ENCODE results near the gene PRMT7.

The PRMT7 gene

DNA sequence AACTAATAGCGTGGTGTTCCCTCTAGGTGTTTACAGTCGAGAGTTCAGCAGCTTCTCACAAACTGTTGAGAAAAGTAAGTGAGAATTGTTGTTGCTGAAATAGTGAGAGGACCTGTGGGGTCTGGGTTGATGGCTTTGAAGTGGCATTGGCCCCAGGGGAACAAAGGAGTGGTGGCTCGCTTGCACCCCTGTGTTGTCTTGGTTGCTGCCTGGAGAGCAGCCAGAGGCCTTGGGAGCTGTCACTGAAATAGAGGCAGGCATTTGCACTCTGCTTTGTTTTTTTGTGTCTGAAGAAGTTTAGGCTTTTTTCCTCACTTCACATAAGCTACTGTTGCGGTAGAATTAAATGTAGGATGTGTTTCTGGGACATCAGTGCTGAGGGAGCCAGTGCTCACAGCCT, 36.8 kb downstream of the PRMT7 start:
- no peak for DNase-seq (ENCODE audit: low read depth)

DNA sequence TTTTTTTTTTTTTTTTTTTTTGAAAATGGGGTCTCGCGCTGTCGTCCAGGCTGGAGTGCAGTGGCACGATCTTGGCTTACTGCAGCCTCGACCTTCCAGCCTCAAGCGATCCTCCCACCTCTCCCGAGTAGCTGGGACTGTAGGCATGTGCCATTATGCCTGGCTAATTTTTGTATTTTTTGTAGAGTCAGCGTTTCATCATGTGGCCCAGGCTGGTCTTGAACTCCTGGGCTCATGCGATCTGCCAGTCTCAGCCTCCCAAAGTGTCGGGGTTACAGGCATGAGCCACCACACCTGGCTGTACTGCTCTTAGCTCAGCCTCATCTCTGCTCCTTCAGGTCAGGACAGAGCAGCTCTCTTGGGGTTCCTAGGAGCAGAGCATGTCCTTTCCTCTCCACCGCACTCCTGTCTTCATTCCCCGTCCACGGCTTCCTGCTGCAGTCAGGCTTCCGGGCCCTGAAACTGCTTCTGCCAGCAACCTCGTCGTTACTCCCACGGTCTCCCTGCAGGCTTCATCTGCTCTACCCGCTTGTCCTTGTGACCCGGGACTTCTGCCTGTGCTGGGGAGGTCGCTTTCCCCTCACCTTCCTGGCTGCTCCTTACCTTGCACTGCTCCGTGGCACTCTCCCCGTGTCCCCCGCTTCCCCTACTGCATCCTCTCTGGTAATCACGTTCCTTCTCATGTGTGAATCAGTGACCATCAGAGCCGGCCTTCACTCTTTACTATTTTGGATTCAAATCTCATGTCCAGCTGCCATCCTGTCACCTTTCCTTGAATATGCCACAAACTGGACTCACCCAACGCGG, 38.0 kb downstream of the PRMT7 start:
- DNase-seq (ENCODE audit: low read depth): no peak

DNA sequence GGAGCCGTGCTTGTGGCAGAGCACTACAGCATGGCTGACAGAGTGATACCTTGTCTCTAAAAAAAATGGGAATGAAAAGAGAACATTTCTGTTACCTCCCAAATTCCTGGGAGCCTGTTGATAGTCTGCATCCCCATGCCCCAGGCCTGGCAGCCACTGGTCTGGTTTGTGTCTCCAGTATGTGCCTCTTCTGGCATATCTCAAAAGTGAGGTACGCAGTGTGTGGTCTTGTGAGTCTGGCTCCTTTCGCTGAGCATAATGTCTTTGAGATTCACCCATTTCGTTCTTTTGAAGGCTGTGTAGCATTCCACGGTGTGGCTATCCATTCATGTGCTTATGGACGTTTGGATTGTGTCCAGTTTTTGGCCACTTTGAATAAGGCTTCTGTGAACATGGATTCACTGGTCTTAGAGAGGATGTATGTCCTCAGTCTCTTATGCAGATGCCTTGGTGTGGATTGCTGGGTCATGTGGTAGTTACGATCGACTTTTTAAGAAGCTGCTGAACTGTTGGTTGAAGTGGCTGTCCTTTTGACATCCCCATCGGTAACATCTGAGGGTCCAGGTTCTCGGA, 39.1 kb downstream of the PRMT7 start:
- DNase-seq (ENCODE audit: low read depth): no peak

DNA sequence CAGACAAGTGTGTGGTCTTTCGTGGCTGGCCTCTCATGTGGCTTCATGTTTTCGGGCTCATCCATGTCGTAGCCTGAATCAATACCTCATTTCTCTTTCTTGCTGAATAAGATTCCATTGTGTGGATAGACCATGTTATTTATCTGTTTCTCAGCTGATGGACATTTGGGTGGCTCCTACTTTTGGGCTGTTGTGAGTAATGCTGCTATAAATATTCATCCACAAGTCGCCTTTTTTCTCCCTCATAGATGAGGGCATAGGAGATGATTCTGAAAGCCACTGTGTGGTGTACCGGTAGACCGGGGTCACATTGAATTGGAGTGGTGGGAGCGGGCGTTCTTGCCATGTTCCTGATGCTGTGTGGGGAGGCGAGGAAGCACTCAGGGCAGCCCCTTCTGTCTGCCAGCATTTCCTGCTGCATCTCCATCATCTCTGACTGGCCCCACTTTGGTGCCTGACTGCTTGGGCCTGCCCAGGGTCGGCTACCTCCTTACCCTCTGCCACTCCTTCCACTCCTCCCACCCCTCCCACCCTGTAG, 40.1 kb downstream of the PRMT7 start:
- no peak for DNase-seq (ENCODE audit: low read depth)

DNA sequence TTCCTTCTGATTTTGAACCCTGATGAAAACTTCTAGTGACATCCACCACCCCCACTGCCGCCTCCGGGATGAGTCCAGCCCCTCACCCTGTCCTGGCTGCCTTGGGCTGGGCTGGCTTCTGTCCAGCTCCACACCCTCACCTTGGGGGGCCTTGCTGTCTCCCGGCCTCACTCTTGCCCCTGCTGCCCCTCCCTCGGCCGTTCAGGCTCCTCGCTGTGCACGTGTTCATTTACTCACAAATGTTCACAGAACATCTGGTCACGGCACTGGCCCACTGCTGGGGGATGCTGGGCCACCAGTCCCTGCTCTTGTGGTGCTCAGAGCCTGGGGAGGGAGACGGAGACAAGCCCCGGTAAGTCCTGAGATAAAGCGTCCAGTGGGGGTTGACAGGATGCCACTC, 40.6 kb downstream of the PRMT7 start:
- DNase-seq (ENCODE audit: low read depth): no peak

DNA sequence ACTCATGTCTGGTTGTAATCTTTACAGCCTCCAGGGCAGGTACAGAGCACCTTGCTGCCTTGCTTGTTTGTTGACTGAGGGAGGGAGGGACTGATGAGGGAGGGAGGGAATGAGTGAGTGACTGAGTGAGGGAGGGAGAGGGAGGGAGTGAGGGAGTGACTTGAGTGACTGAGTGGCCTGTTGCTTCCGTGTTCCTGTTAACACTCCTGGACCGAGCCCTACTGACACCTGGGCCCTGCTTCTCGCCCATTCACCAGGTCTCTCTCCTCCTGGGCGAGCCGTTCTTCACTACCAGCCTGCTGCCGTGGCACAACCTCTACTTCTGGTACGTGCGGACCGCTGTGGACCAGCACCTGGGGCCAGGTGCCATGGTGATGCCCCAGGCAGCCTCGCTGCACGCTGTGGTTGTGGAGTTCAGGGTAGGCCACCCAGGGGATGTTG, 41.2 kb downstream of the PRMT7 start:
- no peak for DNase-seq (ENCODE audit: low read depth)

DNA sequence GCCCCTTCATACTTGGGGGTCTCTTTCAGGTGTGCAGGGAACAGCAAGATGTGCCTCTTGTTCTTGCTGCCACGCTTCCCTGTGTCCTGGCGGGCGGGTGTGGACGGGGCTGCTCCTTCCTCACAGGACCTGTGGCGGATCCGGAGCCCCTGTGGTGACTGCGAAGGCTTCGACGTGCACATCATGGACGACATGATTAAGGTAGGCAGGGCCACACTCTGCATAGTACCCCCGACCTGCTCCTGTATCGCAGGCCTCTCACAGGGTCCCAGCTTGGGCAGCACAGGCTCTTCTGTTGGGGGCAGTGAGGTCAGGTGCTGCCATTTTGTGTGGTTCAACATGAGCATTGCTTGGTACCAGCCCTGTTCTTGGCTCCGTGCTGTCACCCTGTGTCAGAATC, 42.5 kb downstream of the PRMT7 start:
- DNase-seq (ENCODE audit: low read depth): no peak

DNA sequence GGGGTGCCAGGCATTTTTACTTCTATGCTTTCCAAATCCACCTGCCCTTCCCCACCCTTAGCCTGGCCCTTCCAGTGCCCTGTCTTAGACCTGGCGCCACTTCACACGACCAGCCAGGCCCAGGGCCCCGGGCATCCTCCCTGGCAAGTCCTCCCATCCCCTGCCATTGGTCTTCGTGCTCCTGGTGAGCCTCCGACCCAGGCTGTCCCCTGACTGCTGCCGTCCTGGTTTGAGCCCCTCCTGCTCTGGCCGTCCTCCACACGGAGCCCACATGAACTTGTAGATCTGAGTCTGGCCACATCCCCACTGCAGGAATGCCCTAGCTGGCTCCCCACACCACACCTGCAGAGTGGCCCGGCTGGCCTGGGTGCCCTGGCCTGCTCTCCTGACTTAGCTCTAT, 44.0 kb downstream of the PRMT7 start:
- no peak for DNase-seq (ENCODE audit: low read depth)

DNA sequence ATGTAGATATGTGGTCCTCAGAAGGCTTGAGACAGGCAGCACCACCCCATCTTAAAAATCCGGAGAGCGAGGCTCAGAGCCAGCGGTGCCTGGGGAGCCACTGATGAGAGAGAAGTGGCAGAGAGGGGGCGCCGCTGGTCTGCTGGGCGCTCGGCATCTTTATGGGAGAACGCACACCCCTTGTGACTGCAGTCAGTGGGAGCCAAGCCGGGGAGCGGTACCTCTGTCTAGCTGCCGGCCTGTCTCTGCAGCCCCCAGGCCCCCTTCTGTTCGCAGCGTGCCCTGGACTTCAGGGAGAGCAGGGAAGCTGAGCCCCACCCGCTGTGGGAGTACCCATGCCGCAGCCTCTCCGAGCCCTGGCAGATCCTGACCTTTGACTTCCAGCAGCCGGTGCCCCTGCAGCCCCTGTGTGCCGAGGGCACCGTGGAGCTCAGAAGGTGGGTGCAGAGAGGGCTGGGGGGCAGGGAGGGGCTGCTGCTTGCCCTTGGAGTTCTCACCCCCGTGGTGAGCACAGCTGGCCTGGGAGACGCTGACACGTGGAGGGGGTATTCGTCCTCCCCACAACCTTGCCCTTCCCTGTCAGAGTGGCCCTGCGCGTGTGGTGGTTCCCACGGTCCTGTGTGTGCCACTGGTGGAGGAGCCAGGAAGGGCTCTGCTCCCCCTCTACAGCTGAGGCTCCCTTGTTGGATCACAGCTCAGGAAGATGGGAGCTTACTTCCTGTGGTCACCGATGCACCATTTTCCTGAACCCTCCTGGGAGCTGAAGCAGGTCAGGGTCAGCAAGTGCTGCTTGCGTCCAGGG, 44.8 kb downstream of the PRMT7 start:
- no peak for DNase-seq (ENCODE audit: low read depth)

DNA sequence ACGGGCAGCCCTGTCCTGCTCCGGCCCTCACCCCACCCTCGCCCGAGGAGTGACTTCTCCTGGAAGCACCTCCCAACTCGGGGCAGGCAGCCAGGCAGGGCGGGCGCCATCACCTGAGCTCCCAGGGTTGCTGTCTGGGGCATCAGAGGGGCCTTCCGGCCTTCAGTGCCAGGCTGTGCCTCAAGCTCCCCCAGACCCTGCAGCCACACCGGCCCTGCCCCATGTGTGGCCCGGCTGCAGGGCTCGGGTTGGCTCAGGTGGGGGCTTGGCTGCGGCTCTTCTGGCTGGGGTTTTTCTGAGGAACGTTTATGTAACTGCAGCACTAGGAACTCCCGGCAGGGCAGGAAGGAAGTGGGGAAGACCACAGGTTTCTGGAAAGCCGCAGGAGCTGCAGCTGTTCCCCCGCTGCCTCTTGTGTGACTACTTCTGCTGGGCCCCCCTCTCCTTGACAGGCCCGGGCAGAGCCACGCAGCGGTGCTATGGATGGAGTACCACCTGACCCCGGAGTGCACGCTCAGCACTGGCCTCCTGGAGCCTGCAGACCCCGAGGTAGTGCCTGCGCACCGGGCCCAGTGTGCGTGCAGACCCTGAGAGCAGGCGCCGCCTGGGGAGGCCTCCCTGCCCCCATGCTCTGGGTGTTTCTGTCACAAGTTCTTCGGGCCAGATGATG, 45.6 kb downstream of the PRMT7 start:
- peak; percentile 61 for DNase-seq (ENCODE audit: low read depth)

DNA sequence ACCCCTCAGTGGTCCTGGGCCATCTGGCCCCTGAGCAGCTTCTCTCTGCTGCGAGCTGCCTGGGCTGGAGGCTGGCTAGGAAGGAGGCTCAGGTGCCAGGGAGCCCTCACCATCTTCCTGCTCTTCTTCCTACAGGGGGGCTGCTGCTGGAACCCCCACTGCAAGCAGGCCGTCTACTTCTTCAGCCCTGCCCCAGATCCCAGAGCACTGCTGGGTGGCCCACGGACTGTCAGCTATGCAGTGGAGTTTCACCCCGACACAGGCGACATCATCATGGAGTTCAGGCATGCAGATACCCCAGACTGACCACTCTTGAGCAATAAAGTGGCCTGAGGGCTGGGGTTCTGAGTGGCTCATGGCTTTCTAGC, 46.1 kb downstream of the PRMT7 start:
- no peak for DNase-seq (ENCODE audit: low read depth)

DNA sequence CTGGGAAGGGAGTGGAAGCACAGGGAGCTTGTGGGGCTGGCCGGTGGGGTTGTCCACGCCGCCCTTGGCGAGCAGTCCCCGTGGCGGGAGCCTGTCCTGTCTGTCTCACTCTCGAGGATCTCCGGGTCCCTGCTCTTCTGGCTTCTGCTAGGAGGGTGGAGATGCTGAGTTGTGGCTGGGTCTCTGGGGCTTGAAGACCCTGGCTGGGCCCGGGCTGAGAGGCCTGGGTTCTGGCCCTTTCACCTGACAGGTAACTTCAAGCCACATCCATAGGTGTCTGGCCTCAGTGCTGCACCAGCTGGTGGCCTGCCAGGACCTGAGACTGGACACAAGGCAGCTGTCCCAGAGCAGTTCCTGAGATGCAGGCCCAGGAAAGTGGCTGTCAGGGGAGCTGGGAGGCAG, 46.7 kb downstream of the PRMT7 start:
- DNase-seq (ENCODE audit: low read depth): no peak

DNA sequence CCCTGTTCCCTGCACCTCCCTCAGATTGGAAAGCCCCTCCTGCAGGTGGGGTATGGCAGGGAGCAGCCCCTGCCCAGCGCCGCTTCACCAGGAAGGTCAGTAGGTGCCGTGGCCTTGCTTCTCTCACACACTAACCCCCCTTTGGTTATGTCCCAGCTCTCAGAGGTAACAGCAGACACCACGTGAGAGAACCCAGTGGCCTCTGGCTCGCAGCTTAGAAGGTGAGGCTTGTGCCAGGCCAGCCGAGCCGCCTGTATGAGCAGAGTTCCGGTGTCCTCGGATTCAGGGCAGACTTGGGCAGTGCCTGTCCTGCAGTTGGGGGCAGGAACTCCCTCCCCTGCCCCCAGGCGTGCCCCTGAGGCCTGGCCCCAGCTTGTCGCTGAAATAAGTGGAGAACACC, 47.1 kb downstream of the PRMT7 start:
- no peak for DNase-seq (ENCODE audit: low read depth)

DNA sequence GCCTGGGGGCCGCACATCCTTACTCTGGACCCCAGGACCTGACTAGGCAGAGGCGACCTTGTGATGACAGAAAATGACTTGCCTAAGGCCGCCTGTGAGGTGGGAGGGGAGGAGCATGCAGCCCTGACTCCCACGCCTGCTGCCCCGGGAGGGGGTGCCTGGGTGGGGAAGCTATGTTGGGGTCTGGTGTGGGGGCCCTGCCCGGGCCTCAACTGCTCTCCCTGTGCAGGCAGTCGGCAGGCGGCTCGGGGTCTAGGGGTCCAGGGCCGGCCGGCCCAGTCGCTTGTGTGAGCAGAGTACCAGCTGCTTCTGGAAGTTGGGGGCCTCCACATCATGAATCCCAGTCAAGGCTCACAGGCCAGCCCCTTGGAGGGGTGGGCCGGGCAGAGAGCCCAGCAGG, 48.1 kb downstream of the PRMT7 start:
- DNase-seq (ENCODE audit: low read depth): no peak

DNA sequence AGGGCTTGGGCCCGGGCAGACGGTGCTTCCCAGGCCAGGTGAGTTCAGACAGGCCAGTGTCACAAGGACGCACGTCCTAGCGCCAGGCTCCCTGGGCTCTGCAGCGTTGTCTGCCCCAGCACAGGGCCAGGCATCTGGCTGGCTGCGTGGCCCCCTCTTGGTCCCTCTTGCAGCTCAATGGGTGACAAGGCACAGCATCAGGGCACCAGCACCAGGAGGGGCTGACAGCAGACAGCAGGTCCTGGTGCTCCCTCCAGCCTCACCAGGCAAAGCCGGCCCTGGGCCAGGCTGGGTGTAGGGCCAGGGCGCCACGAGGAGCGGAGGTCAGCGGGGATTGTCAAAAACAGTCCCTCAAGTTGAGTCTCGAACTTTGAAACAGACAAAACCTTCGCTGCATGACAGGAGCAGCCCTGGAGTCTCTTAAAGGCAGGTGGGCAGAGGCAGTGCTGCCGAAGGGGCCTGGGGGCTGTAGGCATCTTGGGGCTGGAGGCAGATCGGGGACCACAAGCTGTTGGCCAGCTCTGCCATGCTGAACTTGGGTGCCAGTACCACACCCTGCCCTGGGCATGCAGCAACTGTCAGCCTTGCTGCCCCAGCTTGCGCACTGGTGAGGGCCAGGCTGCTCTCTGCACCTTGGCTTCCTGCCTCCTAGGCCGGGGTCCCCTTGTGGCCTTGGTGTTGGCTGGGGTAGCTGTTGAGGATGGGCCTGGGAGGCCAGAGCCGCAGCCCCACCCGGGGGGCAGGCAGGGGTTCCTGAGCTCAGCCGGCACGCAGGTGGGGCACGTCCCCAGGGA, 48.8 kb downstream of the PRMT7 start:
- DNase-seq (ENCODE audit: low read depth): no peak

DNA sequence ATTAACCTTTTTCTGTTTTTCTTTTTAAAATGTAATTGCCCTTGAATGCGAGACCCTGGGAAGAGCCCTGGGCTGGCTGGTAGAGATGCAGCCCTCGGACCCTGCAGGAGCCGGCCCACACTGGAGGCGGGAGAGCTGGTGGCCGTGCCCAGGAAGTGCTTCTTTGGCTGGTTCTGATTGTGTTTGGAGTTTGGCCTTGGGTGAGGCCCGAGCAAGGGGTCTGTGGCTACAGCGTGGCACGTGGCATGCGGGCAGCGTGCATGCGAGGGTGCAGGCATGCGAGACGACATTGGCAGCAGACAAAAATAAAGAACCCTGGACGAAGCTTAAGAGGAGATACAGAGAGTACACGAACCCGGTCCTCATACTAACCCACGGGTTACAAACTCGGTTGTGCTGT, 49.7 kb downstream of the PRMT7 start:
- DNase-seq (ENCODE audit: low read depth): no peak

DNA sequence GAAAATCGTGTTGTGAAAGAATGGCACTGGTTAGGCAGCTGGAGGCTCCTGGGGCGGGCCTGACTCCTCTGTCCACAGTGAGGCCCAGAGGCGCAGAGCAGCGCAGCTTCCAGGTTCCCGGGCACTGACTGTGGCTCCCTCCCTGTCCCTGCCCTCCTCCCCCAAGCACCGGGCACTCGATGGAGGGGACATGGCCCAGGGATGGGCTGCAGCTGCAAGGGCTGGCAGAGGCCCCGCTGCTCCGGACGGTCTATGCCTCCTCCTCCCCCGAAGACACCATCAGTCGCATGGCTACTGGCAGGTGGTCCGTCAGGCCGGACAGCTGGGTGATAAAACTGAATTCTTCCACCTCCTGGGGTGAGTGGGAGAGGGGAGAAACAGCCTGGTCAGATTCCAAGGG, 50.1 kb downstream of the PRMT7 start:
- DNase-seq (ENCODE audit: low read depth): no peak

DNA sequence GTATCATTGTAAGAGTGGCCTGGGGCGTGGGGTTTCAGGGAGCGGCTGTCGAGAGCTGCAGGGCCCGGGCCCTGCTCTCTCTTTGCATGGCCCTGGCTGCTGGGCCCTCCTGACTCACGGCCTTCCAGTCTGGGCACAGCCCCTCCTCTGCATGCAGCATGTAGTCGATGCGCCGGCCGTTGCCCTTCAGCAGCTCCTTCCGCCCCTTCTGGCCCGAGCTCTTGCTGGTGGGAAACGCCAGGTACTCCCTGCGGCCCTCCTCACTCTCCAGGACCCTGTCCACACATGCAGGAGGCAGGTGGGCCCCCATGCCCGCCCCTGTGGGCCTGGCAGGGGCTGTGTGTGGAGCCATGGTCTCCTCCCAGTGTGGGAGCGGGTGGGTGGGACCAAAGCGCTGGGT, 50.7 kb downstream of the PRMT7 start:
- DNase-seq (ENCODE audit: low read depth): no peak

DNA sequence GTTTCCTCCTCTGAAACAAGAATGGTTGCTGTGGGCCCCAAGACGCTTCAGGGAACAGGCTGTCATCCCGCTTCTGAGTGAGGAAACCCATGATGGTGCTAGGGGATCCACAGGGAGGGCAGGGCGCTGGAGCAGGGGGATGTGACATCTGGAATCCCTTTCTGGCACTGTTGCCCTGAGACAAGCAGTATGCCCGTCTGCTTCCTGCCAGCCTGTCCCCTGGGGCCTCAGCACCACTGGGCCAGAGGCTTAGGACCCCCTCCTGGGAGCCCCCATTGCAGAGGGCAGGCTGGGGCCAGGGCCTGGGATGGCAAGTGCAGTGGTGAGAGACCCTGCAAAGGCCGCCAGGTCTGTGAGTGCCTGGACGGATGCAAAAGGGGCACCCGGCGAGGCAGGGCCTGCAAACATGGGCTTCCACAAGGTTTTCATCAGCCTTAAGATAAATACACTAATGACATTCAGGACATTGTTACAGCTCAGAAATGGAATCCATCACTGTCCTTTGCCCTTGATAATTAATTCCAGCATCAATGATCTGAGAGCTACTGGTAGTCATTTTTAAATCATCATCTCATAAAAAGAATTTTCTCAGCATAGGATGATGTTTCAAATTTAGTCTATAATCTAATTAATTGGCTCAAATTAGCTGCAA, 51.6 kb downstream of the PRMT7 start:
- no peak for DNase-seq (ENCODE audit: low read depth)

DNA sequence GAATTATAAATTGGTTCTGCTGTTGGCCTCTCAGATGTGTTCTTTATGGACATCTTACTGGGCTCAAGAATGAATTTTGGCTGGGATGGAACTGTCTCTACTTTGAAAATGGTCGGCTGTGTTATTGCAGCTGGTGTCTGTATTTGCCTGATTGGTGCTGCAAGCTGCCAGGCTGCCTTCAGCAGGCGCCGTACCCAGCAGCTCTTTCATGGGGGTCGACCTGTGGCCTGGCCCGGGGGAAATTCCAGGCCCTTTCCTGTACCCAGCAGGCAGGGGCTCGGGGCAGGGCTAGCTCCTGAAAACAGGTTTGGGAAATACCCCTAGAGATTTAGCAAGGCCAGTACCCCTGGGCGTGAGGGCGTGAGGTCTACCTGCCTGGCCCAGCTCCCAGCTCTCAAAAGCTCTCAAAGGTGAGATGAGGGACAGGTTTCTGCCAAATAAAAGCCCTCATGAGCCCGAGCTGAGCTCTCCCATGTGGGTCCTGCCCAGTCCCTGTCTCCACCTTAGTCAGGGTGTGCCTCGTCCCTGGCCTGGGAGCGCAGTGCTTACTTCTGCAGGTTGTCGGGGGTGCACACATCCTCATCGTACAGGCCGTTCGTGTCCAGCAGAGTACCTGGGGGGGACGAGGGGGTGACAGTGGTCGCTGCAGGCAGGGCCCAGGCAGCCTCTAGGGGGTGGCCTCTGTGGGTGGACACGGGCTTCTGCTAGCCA, 52.3 kb downstream of the PRMT7 start:
- DNase-seq (ENCODE audit: low read depth): no peak

Data from activated T-helper 1 cell treated with Interleukin-2 at 50 U/mL for 16 hours (primary cell).